Astrocyte of the spinal cord (primary cell): Measurements from ENCODE around the gene A4GALT.
"Not testable (repeated sequence)": the region's sequence is repeated elsewhere in the genome, so short reads cannot be mapped to it uniquely, and the experiment has no call there.

ENCODE experiments used
- DNase-seq: peaks from one replicate; pipeline ENCODE4 v3.0.0; 2011; ENCODE audit warnings: low read depth, low spot score
- H3K4me3 ChIP-seq: 2 replicates; pipeline ENCODE4 v1.5.1; 2011; ENCODE audit warnings: low read depth, mild to moderate bottlenecking, low read length, moderate library complexity
- CTCF ChIP-seq: IDR thresholded peaks from 2 replicates; pipeline ENCODE4 v1.5.1; 2012; ENCODE audit warnings: low read depth, mild to moderate bottlenecking, low read length, inconsistent platforms
- in situ Hi-C: cut with HindIII; loops from 2 replicates; pipeline ENCODE4 v1.10.0; 2017; ENCODE audit warnings: low sequenced_read_pairs

A4GALT gene

DNA sequence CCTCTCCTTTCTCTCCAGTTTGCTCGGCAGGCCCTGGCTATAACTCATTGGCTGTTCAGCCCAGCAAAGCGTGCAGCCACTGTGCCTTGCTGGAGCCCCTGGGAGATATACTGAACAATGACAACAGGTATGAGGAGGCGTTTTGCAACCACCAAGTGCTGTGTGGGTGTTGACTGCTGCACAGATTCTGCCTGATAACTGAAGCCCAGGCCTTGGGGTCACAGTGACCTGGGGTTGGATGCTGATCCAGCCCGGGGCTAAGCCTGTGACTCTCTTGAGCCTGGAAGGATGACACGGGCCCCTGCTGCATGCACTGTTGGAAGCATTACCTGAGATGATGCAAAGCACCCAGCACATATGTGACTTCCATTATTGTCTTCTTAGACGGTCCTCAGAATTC is 13.7 kb upstream of the A4GALT start:
- in situ Hi-C loops: no loop called here
- no peak for TF ChIP-seq CTCF
- no peak for DNase-seq
- no peak overlapping the region for H3K4me3 ChIP-seq

- DNase-seq, in situ Hi-C loops, H3K4me3 ChIP-seq: not testable (repeated sequence)
Measured at GRCh38 chr22:42733394-42733793, 12.7 kb upstream of the A4GALT start.

DNA sequence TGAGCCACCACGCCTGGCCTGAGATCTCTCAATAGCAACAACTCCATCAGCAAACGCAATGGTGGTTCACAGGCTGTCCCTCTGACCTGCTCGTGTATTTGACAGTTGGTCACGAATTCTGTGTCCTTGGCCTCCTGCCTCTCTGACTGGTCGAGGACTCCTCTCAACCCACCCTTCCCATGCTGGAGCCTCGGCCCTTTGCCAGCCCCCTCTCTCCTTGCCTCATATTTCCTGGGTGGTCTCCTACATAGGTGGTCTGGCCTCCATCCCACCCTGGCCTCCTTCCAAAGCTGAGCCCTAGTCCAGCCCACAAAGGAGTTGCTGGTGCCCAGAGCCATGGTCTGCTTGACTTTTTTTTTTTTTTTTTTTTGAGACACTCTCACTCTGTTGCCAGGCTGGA is 11.4 kb upstream of the A4GALT start:
- in situ Hi-C loops: no loop called here
- no peak for TF ChIP-seq CTCF
- no peak overlapping the region for H3K4me3 ChIP-seq
- DNase-seq: no peak

GRCh38 chr22:42726811-42727210 is 6.1 kb upstream of the A4GALT start:
- no peak for DNase-seq
- in situ Hi-C loops: no loop called here

DNA sequence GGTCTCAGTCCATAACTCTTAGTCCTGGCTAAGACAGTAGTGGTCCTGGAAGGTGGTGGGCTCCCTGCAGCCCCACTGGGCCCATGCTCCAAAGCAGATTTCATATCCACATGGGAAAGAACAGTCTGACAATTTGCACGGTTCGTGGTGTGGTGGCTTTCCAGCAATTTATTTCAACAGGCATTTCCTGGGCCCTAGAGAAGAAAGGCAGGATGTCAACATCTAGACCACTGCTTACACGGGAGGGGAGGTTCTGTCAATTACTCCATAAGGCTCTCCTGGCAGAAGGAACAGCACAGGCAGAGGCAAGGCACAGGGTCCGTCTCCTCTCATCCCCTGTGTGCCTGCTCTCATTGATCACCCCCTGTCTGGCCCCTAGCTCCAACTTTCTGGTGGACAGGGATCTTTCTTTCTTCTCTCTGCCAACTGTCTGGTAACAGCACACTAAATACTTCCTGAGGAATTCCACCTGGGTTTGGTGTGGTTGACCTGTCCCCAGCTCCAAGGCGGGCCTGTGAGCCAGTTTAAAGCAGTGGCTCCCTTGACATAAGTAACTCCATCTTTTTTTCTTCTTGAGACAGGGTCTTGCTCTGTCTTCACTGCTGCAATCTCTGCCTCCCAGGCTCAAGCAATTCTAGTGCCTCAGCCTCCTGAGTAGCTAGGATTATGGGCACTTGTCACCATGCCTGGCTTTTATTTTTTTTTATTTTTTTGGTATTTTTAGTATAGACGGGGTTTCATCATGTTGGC is 5.1 kb upstream of the A4GALT start:
- DNase-seq: no peak
- TF ChIP-seq CTCF: no peak
- in situ Hi-C loops: no loop called here

More at GRCh38 chr22:42726811-42727210, 6.1 kb upstream of the A4GALT start:
- H3K4me3 ChIP-seq: no peak overlapping the region
- TF ChIP-seq CTCF: no peak

DNA sequence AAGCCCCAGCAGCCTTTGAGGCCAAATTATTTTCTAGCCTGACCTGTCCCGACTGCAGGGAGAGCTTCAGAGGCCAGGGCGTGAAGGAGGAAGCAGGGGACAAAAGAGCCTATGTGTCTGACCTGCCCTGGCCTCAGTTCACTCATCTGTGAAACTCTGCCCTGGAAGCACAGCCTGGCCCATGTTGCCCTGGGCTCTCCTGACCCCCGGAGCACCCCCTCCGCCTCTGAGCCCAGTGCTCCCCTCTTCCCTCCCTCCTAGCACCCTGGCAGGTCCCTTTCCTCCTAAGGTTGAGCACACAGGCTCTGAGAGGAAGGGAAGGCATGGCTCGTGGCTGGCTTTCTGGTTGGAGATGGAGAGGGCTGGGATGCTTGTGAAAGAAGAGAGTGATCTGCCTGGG is 3.4 kb upstream of the A4GALT start:
- no peak for DNase-seq
- H3K4me3 ChIP-seq: no peak overlapping the region
- in situ Hi-C loops: no loop called here
- no peak for TF ChIP-seq CTCF

More for the DNA sequence above, 5.1 kb upstream of the A4GALT start:
- H3K4me3 ChIP-seq: no peak overlapping the region

- DNase-seq: no peak
- in situ Hi-C loops: no loop called here
- peak overlapping the region; percentile 40 for H3K4me3 ChIP-seq
- no peak for TF ChIP-seq CTCF
Measured at GRCh38 chr22:42721045-42721434, 370 bp upstream of the A4GALT start.
